GM10248 (cell line): Measurements from ENCODE around the gene CDC42BPB.
A peak's percentile ranks its signal among the peaks of the same experiment; 100 is the strongest.

Experiments used
- CTCF ChIA-PET: fragments of 300-600 bp; sonication (Branson Sonifier 250); formaldehyde crosslinking; extraction: SDS; loops from one replicate; lab custom pipeline; 2021; ENCODE audit warnings: antibody characterized with exemption; lab: Yijun Ruan, JAX
- POLR2A ChIA-PET: fragments of 350-650 bp; sonication (Branson Sonifier 250); formaldehyde crosslinking; extraction: SDS; loops from one replicate; lab custom pipeline; 2020; ENCODE audit warnings: antibody characterized with exemption; lab: Yijun Ruan, JAX
- DNase-seq: peaks from one replicate; pipeline ENCODE4 v3.0.0; 2012; ENCODE audit errors: extremely low spot score
- CTCF ChIP-seq: IDR thresholded peaks from 2 replicates; pipeline ENCODE4 v1.5.1; 2012; ENCODE audit warnings: mild to moderate bottlenecking, low read depth; ENCODE audit errors: extremely low read depth, missing control alignments, control extremely low read depth

The CDC42BPB gene

GRCh38 chr14:102951034-102951433 lies 106.3 kb downstream of the CDC42BPB start:
- ChIA-PET POLR2A (no interaction called here), CTCF (no interaction called here)
- no peak for TF ChIP-seq CTCF
- no peak for DNase-seq

- POLR2A ChIA-PET, result no interaction called here
- DNase-seq, result no peak
Measured at GRCh38 chr14:102949801-102950451, 107.4 kb downstream of the CDC42BPB start.

GRCh38 chr14:102949062-102949800 lies 108.1 kb downstream of the CDC42BPB start:
- peak; percentile 48 for DNase-seq
- ChIA-PET POLR2A (no interaction called here), CTCF (no interaction called here)
- TF ChIP-seq CTCF, result no peak

More at GRCh38 chr14:102949801-102950451, 107.4 kb downstream of the CDC42BPB start:
- CTCF ChIA-PET, result interaction anchor here (0.7 kb wide), 1 partner anchor 15 kb away, joined by 3 read pairs; no protein-coding TSS in a partner anchor
- TF ChIP-seq CTCF, result no peak

GRCh38 chr14:102948698-102949061 lies 108.7 kb downstream of the CDC42BPB start:
- ChIA-PET POLR2A (no interaction called here), CTCF (no interaction called here)
- no peak for TF ChIP-seq CTCF
- no peak for DNase-seq

GRCh38 chr14:102947321-102948103 lies 109.8 kb downstream of the CDC42BPB start:
- TF ChIP-seq CTCF, result no peak
- no peak for DNase-seq
- ChIA-PET POLR2A (no interaction called here), CTCF (no interaction called here)

- DNase-seq, result no peak
- no peak for TF ChIP-seq CTCF
- CTCF ChIA-PET, result interaction anchor here (1.2 to 1.7 kb wide), 2 partner anchors 11 kb away, joined by 3 to 4 read pairs; no protein-coding TSS in a partner anchor
- POLR2A ChIA-PET, result no interaction called here
Measured at GRCh38 chr14:102945346-102946130, 111.8 kb downstream of the CDC42BPB start.
